Medulla oblongata (tissue), 1 donor: ENCODE results near the gene LIPN.

Experiments used
- DNase-seq: peaks from one replicate; pipeline ENCODE4 v3.0.0-alpha.2; 2015; ENCODE audit errors: extremely low spot score

The LIPN gene

DNA sequence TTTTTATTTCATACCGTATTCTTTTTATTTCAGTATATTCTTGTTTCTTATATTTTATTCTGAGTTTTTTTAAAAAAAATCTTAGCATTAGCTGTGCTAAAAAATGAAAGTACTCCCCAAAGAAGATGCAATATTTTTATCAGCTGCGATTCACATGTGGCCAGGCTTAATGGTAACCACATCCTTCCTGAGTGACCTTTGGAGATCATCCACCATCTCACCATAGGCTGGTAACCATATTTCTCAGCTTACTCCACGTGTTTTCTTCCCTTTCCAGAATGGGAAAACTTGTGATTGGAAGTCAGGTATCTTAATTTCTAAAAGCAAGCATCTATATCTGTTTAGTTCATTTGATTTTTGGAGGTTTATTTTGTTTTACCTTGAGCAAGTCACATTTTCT is 23.9 kb downstream of the LIPN start:
- no peak for DNase-seq

DNA sequence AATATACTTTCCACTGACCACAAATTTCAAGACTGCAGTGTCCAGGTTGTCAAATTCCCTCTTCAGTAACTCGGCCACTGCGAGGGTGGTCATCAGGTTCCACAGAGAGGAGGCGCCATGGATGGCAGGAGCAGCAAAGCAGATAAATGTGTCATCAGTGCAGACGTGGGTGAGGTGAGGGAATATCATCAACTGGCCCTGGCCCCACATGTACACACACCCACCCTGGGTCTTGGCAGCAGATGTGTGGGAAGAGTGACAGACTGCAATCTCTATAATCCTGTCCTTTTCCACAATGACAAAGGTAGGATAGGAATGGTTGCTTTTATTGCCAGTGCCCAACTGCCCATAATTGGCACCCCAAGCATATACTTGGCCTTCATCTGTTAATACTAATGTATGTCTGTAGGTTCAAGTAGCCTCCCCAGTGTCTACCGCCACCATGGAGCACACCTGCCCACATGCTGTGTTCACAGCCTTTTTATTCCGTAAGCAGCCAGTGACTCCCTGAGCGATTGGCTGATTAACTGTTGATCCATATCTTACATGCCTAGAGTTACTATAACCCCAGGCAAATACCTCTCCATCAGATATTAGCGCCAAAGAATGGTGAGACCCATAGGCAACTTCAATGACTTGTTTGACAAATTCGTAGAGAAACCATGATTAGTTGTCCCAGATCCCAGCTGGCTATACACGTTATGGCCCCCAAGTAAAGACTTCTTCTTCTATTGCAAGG is 26.4 kb downstream of the LIPN start:
- no peak for DNase-seq

DNA sequence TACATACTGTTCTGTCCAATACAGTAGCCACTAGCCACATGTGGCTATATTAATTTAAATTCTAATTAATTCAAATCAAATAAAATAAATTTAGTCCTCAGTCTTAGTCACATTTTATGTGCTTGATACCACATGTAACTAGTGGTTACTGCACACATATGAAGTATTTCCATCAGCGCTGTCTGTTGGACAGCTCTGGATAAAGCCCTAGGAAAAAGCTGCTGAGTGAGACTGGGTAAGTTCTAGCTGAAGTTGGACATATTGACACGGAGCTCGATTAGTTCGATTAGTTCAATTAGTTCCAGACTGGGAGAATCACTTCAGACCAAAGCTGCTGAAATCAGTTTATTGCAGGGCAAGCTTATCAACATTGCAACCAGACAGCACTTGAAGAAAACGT is 27.6 kb downstream of the LIPN start:
- DNase-seq, result no peak

DNA sequence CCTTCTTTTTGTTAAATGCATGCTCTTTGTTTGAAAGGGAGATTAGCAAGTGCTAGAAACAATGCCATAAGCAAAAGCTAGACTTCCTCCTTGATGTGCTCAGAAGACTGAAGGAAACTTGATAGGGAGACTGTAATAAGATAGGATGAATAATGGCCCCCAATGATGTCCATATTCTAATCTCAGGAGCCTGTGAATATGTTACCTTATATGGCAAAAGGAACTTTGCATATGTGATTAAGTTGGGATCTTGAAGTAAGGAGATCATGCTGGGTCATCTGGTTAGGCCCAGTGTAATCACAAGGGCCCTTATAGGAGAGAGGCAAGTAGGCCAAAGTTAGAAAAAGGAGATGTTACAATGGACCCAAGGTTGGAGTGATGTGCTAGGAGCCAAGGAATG is 29.1 kb downstream of the LIPN start:
- DNase-seq, result no peak

DNA sequence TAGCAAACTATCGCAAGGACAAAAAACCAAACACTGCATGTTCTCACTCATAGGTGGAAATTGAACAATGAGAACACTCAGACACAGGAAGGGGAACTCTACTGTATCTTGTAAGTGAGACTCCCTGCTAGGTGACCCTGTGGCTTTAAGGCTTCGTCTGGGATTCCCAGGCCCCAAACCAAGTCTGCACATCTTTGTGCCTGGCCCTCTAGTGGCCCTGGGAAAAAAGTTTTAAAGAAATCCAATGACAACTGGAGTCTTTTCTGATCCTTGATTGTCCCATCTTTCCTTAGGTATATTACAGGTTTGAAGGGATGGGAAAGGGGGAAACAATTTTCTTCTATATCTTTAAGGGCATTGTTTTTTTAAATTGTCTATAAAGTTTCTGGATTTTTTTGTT is 32.1 kb downstream of the LIPN start:
- DNase-seq, result peak; percentile 10

DNA sequence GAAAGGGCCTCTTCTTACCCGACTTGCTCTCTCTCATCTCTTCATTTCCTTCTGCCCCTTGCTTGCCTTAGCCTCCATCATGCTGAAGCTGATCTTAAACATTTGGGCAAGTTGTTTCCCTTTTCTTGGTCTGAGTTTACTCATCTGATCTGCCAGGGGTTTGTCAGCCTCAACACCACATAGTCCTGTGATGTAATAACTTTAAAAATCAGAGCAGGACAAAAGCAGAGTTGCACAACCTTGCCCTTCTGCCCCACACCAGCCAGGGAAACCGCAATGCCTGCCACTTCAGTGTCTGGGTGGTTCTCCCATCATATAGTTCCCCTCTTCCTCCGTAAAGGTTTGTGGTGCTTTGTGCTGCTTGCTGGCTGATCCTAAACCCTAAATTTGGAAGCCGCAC is 32.8 kb downstream of the LIPN start:
- peak; percentile 84 for DNase-seq

DNA sequence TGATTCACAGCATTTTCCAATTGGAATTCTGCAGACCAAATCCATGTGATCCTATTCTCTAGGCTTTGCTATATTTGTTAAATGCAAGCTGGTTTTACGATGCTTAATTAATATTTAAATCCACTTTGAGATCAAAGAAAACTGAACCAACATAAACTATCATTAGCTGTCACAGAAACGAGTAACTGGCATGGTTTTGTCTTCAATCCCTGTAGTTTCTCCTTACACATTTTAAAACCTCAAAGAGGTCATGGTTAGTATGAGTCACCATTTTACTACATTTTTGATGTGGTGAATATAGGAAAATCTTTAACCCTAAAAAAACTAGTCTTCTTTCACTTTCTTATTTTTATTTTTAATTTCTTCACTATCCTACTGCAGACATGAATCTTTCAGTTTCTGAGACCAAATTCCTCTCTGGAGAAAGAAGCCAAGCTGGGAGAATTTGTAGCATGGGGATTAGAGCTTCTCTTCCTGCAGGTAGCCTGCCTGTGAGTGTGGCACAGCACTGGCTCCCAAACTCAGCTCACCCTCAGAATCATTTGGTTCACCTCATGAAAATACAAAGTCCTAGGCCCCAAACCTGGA is 34.0 kb downstream of the LIPN start:
- DNase-seq, result no peak

DNA sequence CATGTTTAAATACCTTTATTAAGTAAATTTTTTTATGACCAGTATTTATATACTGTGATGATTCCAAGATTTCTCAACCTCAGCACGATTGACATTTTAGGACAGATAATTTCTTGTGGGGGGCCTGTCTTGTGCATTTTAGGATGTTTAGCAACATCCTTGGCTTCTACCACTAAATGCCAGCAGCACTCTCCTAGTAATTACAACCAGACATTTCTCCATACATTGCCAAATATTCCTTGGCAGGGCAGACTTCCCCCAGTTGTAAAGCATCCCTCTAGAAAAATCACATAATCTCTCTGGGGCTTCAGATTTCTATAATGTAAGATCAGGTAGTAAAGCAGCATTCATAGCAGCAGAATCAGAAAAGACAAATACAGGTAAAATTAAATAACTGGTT is 34.9 kb downstream of the LIPN start:
- no peak for DNase-seq

DNA sequence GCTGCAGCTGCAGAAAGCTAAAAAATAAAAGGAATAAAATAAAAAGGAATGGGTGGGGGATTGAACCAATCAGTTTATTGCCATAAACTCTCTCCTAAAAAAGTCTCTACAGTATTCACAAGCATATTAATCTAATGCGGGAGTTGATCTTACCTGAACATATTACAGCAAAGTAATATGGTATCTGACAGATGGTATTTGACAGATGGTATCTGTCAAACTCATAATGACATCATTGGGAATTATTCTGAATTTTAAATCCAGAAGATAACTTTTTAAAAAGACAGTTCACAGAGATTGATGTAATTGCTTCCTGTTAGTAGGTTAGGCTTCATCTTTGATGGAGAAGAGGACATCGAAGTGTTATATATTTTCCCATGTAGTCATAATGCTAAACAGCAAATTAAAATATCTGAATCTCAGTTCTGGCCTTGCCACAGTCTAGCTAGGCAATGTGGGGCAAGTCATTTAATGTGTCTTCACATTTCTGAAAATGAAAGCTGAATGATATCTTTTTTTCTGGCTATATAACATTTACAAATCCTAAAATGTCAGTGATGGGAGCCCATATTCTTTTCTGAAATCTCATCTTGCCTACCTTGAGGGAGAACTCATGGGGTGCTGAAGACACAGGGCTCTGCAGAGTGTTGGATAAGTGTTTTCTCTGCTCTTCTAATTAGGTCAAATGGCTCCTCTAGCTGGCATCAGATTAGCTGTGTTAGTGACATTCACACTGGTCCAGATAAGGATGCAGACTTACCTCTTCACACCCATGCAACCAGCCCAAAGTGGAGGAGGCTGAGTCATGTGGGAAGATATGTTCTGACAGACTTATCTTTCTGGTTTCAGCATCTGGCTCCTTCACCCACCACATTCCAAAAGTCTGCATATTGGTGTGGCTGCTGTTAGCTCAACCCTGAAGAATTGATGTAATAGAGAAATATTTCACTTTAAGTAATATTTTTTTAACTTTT is 40.6 kb downstream of the LIPN start:
- DNase-seq, result no peak

DNA sequence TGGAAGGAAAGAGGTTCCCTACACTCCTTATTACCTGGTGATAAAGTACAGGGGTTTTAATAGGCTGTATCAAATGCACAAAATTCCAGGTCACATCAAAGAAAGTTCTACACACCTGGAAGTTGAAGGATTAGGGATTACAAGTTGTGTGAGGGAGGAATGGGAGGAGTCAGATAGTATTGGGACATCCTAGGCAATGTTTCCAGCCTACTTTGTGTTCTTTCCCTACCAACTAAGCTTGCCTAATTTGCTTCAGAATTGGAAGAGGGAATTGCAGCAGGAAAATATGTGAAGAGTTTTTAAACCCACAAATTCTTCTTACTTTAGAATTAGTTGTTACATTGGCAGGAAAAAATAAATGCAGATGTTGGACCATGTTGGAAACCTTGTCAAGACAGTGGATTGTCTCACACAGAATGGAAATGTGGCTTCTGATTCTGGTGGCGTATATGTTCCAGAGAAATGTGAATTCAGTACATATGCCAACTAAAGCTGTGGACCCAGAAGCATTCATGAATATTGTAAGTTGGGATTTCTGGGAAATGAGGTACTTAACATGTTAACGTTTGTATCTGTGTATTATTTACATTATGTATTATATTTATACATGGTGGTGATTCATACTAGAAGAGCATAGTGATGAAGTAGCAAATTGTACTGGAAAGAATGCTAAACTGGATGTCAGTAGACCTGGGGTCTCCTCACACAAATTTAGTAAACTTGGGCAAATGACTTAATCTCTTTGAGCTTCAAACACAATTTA is 42.9 kb downstream of the LIPN start, which contains the start of gene LIPM:
TSS of gene LIPM (plus strand) at position 208 of the 763 bp plus-strand sequence. CDS start at position 375, 167 bp downstream.
- DNase-seq, result no peak

DNA sequence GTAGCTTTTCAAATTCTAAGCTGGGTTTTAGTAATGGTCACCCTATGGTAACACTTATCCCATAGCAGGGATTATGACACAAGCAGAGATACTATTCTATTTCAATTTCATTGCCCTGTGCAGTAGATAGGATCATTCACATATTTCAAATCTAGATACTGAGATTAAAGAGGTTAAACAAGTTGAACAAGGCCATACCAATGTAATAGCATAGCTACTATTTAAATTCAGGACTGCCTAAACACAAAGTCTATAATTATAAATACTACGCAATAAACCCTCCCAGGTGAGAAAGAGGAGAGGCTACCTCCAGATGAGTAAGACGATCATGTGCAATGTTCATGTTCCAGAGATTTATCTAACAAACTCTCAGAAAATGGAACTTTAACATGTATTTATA is 43.8 kb downstream of the LIPN start:
- DNase-seq, result no peak

DNA sequence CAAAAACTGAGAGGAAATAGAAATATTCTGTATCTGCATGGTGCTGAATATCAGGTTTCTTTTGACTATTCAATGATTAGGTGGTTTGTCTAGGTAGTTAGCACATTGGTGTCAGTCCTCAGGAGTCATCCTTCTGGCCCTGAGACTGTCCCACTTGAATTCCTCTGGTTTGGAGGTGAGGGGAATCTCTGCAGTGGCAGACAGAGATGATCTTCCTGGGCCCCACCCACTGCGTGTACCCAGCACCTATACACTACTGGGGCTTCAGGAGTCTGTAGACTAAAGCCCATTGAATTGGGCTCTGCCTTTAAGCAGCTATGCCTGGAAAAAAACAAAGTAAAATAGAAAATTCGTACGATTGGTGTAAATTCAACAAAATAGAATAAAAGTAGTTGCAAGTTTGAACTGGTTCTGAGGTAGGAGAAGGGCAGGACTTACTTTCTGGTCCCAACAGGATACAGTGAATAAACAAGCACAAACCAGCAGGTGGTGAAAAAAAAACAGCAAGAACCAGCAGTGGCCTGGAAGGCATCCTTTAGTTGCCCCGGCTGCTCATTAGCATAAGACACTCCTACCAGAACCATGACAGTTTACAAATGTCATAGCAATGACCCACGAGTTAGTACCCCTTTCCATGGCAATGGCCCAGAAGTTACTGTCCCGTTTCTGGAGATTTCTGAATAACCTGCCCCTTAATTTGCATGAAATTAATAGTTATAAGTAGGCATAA is 44.4 kb downstream of the LIPN start:
- no peak for DNase-seq

DNA sequence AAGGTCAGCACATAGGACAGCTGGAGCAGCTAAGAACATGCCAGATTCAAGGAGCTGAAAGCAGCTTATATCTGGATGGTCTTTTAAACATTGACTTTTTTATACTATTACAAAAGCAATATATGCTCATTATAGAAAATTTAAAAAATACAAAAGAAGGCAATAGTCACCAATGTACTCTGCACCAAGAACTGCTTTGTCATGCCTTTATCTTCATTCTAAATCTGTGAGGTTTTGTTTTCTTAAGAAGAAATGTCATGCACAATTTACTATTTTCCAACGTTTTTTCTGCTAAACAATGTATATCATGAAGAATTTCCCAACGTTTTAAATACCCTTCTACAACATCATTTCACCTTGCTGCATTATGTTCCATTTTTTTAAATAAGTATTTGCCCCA is 45.5 kb downstream of the LIPN start:
- no peak for DNase-seq

DNA sequence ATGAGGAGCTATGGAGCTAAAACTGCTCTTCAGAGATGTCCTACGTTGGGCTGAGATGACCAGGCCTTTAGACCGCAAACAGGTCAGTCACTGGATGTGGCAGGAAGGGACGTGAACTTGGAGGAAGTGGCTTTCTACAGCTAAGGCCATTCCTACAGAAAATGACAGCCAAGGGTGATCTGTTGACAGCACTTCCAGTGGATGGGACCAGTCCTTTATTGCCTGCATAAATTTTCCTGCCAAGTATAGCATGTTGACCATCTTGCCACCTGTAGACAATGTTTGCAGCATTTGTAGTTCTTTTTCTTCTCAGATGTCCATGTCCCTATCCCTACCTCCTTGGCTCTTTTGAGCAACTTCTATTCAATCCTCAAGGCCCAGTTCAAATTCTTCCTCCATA is 46.1 kb downstream of the LIPN start:
- DNase-seq, result no peak

DNA sequence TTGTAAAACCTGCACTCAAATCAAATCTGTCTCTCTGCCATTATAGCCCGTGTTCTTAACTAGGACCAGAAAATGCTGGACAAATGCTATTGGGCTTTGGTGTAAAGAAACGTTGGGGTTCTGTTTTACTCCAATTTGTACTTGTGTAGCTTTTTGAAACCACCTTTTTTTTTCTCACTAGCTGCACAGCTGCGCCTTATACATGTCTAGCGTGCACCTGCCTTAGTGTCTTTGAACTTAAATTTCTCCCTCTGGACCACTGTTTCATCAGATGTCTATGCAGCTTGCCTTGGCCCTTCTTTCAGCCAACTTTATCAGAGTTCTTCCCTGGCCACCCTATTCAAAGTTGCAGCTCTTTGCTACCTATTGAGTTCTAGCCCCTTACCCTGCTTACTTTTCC is 49.8 kb downstream of the LIPN start:
- no peak for DNase-seq

DNA sequence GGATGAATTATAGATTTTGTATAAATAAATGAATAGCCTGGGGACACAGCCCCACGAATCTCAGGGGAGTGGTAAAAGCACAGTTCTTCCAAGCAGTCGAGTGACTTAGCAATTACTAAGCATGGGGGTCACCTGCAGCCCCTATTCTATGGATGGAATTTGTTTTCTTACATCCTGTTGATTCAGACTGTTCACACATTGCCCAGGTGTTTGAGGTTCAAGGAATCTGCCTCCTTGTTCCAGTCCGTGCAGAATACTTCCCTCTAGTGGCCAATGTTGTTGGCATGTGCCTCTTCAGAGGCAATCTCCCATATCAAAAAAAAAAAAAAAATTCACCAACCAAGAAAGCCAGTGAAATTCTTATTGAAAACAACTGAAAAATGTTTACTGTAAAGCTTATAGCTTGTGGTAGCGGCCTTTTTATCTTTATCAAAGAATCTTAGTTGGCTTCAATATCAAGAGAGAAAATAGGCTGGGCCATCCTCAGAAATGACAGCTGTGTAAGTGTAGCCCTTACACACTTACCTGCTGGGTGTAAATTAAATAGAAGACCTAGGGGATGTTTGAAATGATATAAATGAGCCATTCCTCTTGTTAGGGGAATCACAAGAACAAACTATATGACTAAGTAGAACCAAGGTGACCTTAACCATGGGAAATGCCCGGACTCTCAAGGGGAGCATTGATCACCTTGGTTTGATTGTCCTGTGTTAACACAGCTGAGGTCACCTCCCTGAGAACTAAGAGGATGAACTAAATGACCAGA is 50.6 kb downstream of the LIPN start:
- peak; percentile 55 for DNase-seq

DNA sequence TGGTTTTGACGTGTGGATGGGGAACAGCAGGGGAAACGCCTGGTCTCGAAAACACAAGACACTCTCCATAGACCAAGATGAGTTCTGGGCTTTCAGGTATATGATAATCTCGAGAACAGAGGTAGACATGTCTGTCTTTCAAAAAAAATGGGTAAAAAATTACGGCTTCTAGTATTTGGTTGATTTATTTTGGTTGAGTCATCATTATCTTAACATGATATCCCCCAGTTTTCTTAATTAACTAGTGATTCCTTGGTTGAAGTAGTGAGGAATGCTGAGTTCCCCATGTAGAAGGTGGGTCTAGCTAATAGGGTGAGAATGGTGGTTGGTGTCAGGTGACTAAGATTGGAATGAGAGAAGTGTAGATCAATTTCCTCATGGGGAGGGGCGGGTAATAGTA is 53.4 kb downstream of the LIPN start:
- DNase-seq, result no peak

DNA sequence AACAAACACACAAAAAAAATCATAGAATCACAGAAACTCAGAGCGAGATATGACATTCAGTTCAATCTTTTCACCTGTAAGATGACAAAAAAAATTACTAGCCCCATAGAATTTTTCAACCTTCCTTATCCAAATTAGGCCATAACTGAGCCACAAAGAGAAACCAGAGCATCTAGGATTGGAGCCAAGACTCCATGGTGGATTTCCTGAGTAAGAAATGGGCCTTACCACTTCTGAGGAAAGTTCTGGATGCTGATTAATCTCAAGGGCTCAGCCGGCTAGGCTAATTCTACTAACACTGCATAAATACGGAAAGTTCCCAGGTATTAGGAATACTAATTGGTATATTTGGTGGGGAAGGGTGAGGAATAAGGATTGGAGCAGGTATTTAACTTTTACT is 59.5 kb downstream of the LIPN start:
- DNase-seq, result no peak

DNA sequence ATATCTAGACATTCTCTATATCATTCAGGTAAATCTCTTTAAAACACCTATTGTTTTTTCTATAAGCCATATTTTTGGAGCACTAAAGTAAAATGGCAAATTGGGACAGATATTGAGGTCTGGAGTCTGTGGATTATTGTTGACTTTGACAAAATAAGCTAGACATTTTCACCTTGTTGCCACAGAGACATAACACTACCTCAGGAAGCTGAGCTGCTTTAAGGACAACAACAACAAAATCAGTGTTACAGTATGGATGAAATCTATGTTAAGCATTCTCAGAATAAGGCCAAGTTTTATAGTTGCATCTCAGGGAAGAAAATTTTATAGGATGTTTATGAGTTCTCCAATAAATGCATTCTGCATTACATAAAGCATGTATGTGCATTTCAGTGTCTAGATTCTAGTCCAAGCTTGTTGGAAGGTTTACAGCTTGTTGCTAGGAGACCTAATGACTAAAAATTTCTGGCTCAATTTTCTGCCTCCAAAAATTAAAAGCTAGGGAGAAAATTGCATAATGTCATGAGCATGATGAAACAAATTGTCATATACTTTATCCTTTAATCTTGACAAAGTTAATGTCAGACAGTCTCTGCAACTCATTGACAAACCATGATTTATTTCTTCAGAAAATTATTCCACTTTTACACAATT is 61.1 kb downstream of the LIPN start:
- no peak for DNase-seq

DNA sequence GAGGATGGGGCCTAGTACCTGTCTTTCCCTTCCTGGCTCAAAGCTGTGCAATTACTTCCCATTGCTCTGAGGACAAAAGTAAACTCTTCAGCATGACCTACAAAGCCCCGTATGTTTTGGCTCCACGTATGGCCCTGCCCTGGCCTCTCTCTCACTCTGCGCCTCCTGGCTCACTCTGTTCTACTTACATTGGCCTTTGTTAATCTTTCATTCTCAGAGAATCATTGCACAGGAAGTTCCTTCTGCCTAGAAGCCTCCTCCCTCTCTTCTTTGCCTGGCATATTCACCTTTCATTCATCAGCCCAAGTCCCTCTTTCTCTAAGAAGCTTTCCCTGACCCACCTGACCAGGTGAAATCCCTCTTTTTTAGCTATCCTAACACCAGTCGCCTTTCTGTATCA is 66.6 kb downstream of the LIPN start:
- DNase-seq, result no peak
